NOMO-1 (cell line): ENCODE results near the gene CPNE7.

Source experiments
- DNase-seq, 2 experiments: peaks; one replicate each; lab custom pipeline; 2025; ENCODE audit not compliant: unreplicated experiment in 2 of 2; lab: John Stamatoyannopoulos, UW

The CPNE7 gene

GRCh38 chr16:89600956-89601355 lies 25.4 kb downstream of the CPNE7 start:
- no peak for DNase-seq

GRCh38 chr16:89601906-89602272 lies 26.3 kb downstream of the CPNE7 start:
- DNase-seq: no peak

GRCh38 chr16:89602273-89602951 lies 26.9 kb downstream of the CPNE7 start:
- peak; percentile 61 to 74 for DNase-seq

- no peak for DNase-seq
These were observed 27.5 kb downstream of the CPNE7 start for GRCh38 chr16:89602952-89603590.

GRCh38 chr16:89604764-89605163 lies 29.2 kb downstream of the CPNE7 start:
- DNase-seq: no peak

GRCh38 chr16:89605186-89605970 lies 29.8 kb downstream of the CPNE7 start:
- DNase-seq: no peak

- no peak for DNase-seq
These were observed 30.4 kb downstream of the CPNE7 start for GRCh38 chr16:89606006-89606405.

GRCh38 chr16:89607453-89607852 lies 31.9 kb downstream of the CPNE7 start:
- DNase-seq: no peak

- DNase-seq: no peak
These were observed 32.6 kb downstream of the CPNE7 start for GRCh38 chr16:89607937-89608740.

GRCh38 chr16:89610108-89610453 lies 34.5 kb downstream of the CPNE7 start:
- DNase-seq: no peak

GRCh38 chr16:89612415-89613166 lies 37.0 kb downstream of the CPNE7 start:
- DNase-seq: no peak

GRCh38 chr16:89613231-89613953 lies 37.8 kb downstream of the CPNE7 start, which contains the start of gene DPEP1:
Gene DPEP1, plus strand, starts transcription at chr16:89613642. Its CDS starts 16,769 bp downstream, at chr16:89630411.
- DNase-seq: no peak

- no peak for DNase-seq
These were observed 38.4 kb downstream of the CPNE7 start for GRCh38 chr16:89613954-89614459.

- no peak for DNase-seq
These were observed 39.6 kb downstream of the CPNE7 start for GRCh38 chr16:89615176-89615575.

- peak; percentile 9 to 14 for DNase-seq
These were observed 40.1 kb downstream of the CPNE7 start for GRCh38 chr16:89615596-89616090.

GRCh38 chr16:89616623-89617022 lies 41.1 kb downstream of the CPNE7 start:
- DNase-seq: no peak

GRCh38 chr16:89617036-89617435 lies 41.5 kb downstream of the CPNE7 start:
- no peak for DNase-seq

- no peak for DNase-seq
These were observed 42.8 kb downstream of the CPNE7 start for GRCh38 chr16:89618109-89618998.
